ENCODE data around the gene SEMA6A.

SEMA6A gene

DNA sequence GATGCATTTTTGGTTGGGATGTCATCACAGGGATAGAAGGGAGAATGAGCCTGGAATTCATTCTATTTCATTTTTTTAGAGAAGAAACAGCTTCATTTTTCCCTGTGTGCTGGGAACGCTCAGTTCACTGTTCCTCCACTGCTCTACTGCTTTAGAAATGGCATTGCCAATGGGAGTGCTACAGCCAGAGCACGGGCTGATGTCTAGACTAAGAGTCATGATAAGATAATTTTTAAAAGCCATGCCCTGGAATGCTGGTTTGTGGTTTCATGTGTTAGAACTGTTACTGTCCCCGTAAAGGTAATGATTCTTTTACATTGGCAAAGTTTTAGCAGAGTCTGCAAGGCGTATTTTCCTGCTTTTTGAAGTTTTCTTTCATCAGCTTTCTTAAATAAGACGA, 119.6 kb downstream of the SEMA6A start:
- no peak for DNase-seq

GRCh38 chr5:116454417-116454927, 120.2 kb downstream of the SEMA6A start:
- DNase-seq, result peak in 1 of 3 experiments; percentile 31

DNA sequence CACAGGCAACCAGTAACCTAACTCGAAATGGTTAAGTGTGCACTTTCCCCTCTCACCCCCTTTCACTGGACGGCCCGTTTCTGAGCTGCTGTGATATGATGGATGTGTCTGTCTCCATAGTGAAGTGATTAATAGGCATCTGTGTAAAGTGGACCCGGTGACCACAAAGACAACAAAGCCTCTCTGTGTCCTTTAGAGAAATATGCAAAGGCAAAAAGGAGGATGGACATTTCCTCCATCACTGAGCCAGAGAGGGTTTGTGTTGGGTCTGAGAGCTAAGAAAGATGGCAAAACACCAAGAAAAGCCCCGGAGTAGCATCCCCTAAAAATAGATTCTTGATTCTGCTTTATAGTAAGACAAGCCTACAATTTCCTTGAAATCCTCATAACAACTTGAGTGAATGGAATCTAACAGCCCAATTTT, 120.6 kb downstream of the SEMA6A start:
- DNase-seq, result peak in 2 of 3 experiments; percentile 21 to 65

- DNase-seq, result peak; percentile 32 to 78 (median 48)
Measured at GRCh38 chr5:116452774-116453368, 121.8 kb downstream of the SEMA6A start.

DNA sequence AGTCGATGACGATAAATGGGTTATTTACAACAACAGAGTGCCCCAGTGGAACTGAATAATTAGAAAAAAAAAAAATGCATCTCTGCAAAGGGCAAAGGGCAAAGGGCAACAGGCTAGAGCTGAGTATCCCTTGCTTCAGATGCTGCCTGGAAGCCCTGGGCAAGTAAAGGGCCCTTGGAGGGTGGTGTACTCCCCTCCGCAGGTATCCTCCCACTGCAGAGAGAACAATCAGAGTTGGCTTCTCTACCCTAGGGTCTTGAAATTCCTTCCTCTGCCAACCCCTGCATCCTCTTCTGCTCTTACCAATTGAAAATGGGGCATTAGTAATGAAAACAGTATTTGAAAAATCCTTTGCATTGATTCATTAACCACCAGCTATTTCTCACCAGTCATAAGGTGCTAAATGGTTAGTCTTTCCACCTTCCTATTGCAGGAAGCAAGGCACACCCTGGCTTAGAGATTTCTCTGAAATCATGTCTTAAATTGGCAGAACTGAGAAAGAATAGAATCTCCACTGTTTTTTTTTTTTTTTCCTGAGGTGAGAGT, 122.6 kb downstream of the SEMA6A start:
- DNase-seq, result no peak

DNA sequence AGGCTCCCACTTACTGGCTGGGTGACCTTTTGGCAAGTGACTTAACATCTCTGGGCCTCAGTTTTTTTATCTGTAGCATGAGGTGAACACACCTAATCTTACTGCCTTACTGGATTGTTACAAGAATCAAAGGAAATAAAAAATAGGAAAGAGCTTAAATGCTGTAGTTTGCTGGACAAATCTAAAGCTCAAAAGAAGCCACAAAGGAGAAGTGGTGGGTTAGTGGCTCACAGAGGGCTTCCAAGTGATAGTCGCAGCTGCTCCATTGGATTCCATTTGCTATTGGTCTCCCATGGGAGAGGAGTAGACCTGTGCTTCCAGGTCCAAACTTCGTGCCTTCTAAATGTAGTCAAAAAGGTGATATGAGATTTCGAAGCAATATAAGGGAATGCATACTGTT, 123.6 kb downstream of the SEMA6A start:
- no peak for DNase-seq

GRCh38 chr5:116449458-116449857, 125.2 kb downstream of the SEMA6A start:
- DNase-seq, result peak in 1 of 3 experiments; percentile 61

GRCh38 chr5:116448870-116449427, 125.7 kb downstream of the SEMA6A start:
- peak; percentile 27 to 77 (median 54) for DNase-seq

- DNase-seq, result peak in 1 of 3 experiments; percentile 37
Measured at GRCh38 chr5:116448450-116448849, 126.2 kb downstream of the SEMA6A start.

DNA sequence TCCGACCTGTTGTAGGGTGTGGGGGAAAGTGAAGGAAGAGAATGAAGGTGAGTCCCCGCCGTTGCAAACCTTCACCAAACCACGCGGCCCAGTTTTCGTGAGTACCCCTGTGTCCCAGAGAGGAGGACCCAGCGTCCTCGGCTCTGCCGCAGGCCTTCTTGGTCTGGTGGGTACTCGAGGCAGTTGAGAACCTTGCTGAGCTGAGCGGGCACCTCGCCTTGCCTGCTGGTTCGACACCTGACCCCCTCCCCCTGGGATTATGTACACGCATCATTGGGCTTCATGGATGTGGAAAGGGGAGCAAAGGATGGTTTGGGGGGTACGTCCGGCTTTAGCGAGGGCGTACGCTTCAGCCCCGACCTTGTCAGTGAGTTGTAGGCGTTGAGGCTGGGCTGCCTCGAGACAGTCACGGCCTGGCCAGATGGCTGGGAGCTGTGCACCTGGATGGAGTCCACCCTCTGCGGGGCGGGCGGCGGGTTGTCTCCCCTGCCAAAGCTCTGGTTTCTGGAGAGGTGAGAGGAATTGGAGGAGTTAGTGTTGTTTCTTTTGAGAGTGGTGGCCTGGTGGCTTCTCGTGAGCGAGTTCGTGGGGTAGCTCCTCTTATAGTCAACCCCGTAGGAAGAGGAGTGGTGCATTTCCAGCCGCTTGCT, 128.1 kb downstream of the SEMA6A start:
- DNase-seq, result no peak

DNA sequence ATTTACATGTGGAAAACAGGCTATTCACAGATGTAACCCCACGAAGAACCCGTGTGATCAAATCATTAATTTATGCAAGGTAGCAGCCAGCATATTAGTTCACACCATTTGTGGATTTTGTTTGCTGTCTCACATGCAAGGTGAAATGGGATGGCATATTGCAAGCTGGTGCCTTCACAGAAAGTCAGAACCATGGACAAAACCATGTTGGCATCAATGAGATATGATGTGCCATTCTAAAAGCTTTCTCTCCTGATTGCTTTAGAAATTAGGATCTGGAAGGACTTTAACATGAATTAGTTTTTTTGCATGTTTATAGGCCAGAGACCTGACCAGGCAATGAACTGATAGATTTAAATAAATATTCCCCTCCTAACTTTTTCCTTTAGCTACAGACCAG, 129.3 kb downstream of the SEMA6A start:
- no peak for DNase-seq

GRCh38 chr5:116444373-116445295, 130.0 kb downstream of the SEMA6A start:
- peak; percentile 10 to 56 (median 49) for DNase-seq

GRCh38 chr5:116442931-116443551, 131.6 kb downstream of the SEMA6A start:
- no peak for DNase-seq

GRCh38 chr5:116442095-116442534, 132.5 kb downstream of the SEMA6A start:
- peak; percentile 5 to 91 (median 48) for DNase-seq

DNA sequence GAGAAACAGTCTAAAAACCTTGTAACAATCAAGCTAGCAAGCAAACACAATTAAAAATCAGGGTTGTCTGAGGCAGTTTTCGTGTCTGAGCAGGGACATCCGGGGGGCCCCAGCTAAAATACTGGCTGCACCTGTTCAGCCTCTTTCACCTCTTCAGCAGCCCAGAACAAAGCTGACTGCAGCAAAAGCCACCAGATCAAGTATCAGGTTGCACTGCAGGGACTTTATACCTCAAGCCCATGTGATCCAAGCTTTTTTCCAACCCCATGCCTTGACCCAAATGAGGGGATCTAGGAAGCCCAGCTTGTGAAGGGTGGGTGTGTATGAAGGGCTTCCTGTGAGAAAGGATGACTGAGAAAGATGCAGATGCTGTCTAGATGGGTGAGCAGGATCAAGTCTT, 133.4 kb downstream of the SEMA6A start:
- peak; percentile 36 to 69 (median 62) for DNase-seq

- no peak for DNase-seq
Measured at GRCh38 chr5:116440457-116441001, 134.1 kb downstream of the SEMA6A start.

DNA sequence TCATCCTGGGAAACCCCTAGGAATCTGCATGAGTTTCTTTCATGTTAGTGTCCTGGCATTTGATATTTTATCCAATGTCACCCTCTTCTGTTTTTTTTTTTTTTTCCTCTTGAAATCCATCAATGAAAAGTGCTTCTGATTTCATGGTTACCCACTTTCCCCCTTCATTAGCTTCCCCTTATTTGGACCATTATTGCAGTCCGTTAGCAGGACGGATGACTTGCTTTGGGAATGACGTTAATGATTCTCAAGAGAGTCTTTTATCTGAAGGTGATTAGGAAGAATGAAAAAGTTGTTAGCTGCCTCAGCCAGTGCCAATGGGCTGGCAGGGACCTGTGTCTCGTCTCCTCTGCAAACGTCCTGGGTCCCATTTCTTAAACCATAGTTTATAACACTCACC, 134.7 kb downstream of the SEMA6A start:
- DNase-seq, result no peak

- no peak for DNase-seq
Measured at GRCh38 chr5:116438979-116439554, 135.6 kb downstream of the SEMA6A start.

GRCh38 chr5:116437922-116438578, 136.6 kb downstream of the SEMA6A start:
- DNase-seq, result peak in 1 of 3 experiments; percentile 36

GRCh38 chr5:116437351-116437705, 137.3 kb downstream of the SEMA6A start:
- DNase-seq, result no peak
